ENCODE data around the gene RMRP.

DNA sequence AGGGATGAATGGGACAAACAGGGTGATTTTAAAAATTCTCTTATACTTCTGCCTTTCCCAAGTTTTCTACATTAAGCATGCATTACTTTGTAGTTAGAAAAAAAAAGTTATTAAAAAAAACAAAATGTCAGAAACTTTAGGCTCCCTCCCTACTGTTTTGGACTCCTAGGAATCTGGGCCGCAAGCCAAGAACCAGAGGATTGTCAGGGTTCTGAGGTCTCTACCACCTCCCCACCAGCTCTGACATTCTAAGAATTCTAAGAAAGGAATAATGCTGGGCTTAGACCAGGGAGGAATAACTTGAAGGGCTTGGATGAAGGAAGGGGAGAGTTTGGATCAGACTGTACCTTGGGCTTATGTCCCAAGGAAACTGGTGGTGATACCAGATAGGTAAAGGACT lies 8.2 kb upstream of the RMRP start:
- no peak for TF ChIP-seq ZFP37 (tag by site-specific recombination; IDR thresholded peaks at IDR 0.05)
- TF ChIP-seq, protein P1, sequence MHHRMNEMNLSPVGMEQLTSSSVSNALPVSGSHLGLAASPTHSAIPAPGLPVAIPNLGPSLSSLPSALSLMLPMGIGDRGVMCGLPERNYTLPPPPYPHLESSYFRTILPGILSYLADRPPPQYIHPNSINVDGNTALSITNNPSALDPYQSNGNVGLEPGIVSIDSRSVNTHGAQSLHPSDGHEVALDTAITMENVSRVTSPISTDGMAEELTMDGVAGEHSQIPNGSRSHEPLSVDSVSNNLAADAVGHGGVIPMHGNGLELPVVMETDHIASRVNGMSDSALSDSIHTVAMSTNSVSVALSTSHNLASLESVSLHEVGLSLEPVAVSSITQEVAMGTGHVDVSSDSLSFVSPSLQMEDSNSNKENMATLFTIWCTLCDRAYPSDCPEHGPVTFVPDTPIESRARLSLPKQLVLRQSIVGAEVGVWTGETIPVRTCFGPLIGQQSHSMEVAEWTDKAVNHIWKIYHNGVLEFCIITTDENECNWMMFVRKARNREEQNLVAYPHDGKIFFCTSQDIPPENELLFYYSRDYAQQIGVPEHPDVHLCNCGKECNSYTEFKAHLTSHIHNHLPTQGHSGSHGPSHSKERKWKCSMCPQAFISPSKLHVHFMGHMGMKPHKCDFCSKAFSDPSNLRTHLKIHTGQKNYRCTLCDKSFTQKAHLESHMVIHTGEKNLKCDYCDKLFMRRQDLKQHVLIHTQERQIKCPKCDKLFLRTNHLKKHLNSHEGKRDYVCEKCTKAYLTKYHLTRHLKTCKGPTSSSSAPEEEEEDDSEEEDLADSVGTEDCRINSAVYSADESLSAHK (tag by site-specific recombination; IDR thresholded peaks at IDR 0.05): no peak
- TF ChIP-seq, protein P2, sequence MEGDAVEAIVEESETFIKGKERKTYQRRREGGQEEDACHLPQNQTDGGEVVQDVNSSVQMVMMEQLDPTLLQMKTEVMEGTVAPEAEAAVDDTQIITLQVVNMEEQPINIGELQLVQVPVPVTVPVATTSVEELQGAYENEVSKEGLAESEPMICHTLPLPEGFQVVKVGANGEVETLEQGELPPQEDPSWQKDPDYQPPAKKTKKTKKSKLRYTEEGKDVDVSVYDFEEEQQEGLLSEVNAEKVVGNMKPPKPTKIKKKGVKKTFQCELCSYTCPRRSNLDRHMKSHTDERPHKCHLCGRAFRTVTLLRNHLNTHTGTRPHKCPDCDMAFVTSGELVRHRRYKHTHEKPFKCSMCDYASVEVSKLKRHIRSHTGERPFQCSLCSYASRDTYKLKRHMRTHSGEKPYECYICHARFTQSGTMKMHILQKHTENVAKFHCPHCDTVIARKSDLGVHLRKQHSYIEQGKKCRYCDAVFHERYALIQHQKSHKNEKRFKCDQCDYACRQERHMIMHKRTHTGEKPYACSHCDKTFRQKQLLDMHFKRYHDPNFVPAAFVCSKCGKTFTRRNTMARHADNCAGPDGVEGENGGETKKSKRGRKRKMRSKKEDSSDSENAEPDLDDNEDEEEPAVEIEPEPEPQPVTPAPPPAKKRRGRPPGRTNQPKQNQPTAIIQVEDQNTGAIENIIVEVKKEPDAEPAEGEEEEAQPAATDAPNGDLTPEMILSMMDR (tag by site-specific recombination; IDR thresholded peaks at IDR 0.05): no peak

All from HEK293 (cell line).